HG03354 (cell line): Measurements from ENCODE around the gene MBP.
"Not testable (repeated sequence)": the region's sequence is repeated elsewhere in the genome, so short reads cannot be mapped to it uniquely, and the experiment has no call there.

ENCODE experiments used
- ATAC-seq: cut with Tn5 transposase; IDR thresholded peaks from one replicate; pipeline ENCODE4 v1.9.1; 2021; ENCODE audit warnings: mild to moderate bottlenecking; ENCODE audit not compliant: unreplicated experiment, poor library complexity, severe bottlenecking

MBP gene

DNA sequence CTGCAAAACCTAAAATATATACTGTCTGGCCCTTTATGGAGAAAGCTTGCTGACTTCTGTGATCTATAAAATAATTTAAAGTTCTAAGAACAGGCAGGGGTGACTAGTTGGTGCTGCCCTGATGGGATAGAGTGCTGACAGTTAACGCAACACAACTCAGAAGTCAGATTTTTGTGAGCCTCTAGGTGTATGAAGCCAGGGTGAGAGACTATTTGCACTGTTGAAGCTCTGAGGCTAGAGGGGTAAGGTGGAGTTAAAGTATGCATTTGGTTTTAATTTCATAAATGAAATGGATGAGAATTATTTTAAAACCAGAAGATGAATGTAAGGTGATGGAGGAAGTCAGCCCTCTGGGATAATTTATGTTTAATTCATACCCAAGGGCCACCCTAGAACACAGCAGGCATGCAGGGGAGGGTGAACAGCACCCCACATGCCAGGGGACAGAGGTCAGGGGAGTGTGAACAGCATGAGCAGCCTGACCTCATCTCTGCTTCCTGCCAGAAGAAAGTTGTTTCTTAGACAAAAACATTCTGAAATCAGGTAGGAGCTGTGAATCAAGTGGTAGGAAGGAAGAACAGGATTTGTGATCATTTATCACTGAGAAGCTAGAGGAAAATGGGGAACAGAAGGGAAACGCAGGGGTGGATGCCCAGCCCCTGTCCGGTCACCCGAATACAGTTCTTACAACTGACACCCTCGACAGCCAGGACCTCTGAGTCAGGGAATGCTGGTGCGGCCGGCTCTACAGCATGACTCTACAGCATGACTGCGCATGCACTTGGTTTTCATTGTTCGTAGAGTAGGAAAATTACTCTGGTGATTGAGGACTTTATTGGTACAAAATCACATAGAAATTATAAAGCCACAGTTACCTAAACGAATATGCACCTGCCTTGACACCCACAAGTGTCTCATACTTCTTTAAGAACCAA lies 93.1 kb downstream of the MBP start:
- ATAC-seq, result no peak

DNA sequence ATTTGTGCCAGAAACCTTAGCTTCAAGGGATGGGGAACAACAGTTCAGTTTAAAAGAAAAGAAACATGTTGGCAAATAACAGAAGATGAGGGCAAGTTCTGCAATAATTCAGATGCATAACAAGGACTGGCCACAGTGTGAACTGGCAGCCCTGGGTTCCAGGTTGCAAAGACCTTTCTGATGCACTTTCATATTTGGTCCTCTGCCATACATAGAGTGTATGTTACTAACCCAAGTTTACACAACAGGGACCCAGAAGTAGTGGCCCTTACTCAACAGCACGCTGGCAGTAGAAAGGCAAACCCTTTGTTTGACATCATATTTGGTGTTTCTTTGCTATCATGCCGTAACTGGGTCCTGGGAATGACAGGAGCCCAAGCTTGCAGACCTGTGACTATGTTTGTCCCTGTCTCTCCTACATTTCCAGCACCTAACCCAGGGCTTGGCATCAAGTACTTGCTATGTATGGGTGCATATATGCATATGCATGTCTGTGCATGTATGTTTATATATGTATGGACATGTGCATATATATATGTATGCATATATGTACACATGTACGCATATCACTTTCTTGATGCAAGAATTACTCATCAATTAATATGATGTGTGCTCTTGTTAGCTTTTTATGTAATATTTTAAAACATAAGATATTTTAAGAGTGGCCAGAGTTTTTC lies 94.3 kb downstream of the MBP start:
- no peak for ATAC-seq

DNA sequence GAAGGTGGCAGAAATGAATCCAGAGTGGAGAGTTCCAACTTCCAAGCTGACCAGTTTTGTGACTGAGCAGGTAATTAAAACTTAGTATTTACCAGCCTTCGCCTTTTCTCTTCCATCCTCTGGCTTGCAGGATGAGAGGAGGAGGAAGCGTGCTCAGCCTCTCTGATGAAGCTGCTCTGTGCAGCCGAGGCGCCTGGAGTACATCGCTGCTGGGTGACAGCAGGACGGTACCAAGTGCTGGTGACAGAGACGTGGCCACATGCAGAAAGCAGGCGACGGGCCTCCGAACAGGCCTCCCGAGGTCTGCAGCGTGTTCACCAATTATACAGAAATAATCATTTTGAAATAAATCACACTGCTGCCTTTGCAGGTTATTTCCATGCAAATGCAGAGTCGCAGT lies 95.0 kb downstream of the MBP start:
- no peak for ATAC-seq

DNA sequence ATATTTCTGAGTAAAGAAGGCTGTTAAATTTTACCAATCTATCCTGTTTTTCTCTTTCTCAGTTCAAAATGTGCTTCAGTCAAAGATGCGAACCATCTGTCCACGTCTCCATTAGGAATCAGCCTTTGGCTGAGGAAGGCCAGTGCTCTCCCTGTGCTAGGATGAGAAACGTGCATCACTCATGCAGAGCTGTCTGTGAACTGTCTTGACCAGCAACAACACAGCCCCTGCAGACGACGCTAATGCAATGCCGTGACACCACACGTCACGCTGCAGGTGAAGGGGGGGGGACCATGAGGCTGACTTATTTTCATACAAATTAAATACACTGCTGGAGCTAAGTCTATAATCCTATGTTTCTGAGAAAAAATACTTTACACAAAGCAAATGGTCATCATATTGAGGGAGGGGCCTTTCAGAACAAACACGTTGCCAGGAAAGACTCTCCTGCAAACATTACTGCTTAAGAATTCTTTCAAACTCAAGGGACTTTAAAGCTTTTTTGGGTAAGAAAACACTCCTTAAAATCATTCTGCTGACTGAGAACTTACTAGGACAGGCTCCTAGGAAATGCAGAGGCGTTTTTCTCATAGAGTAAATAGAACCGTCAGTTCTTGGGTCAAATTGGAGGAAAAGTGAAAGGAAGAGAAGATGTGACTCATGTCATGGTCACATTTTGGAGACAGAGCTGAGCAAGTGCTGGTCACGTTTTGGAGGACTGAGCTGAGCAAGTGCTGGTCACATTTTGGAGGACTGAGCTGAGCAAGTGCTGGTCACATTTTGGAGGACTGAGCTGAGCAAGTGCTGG lies 97.0 kb downstream of the MBP start:
- no peak for ATAC-seq

DNA sequence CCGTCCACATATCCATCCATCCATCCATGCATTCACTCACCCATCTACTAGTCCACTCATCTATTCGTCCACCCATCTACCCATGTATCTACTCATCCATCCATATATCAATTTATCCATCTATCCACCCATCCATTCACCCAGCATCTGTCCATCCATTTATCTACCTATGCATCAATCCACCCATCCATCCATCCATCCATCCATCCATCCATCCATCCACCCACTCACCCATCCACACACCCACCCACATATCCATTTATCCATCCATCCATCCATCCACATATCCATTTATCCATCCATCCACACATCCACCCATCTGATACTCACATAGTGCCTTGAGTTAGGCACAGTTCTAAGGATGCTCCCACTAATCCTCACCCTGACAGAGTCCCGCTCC lies 99.0 kb downstream of the MBP start:
- ATAC-seq, result no peak

DNA sequence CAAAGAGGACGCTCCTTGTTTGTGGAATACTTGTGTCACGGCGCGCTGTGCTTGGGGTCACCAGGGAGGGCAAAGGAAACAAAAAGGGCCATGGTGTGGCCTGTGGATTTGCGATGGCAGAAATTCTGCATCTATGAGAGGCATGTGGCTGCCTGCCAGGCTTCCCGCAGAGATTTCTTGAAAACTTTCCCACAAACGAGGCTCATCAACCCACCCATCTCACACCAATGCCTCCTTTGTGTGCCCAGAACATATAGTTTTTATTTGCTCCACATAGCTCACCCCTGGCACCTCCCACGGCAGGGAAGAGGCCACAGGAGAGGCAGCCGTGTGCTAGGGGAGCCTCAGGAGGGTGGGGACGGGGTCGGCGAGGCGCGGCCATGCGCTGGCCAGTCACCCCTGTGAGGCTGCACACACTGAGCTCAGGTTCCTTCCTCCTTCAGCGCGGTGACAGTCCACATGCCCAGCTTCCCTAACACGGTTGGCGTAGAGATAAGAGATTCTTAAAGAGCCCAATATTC lies 100.3 kb downstream of the MBP start:
- ATAC-seq, result no peak

DNA sequence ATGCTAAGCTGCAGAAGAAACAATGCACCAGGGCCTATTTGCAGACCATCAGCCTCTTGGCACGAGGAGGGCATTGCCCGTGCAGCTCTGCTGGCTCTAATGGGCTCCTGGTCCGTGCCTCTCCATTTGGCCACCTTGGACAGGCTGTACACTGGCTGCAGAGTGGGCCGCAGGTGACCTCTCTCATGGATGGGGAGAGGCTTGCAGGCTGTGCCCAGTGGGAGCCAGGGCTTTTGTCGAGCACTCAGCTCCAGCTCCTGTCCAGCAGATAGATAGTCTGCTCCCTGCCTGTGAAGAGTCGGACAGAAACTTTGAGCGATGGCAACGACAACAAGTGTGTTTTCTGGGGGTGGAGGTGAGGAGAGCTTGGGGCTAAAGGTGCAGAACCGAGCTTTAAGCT lies 100.9 kb downstream of the MBP start:
- no peak for ATAC-seq

DNA sequence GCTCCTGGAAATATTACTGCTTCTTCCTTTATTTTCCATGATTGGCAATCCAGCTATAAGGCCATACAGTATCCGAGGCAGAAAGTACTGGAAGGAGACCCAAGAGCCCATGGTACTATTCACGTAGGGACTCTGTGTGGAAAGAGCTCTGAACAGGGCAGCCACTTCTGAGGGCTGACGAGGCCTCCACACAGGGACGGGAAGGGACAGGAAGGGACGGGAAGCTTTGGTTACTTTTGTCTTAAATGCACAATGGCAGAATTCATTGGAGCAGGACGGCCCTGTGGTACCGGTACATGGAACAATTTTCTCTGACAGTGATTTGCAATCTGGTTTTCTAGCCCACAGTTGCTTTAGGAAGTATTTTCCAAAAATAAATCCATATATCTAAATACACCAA lies 102.4 kb downstream of the MBP start:
- no peak for ATAC-seq

DNA sequence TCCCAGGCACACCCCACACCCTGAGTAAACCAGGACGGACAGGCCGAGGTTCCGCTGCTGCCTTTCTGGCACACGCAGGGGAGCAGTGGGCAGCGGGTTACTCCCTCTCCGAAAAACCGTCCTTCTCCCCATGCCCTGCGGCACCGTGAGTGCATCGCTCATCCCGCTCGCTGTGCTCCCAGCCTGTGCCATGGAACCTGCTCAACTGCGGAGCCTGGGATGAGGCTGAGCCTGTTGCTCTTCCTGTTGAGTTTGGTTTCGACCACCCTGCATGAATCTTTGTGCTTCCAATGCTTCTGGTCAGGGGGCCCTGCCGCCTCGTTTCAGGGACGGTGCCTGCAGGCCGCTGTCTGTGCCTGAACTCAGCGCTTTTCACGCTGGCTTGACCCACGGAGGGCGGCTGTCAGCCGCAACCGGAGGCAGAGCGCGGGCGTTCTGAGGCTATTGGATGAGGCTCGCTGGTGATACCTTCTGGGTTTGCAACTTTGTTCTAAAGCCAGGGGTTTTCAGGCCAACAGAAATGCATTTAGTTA lies 106.7 kb downstream of the MBP start:
- no peak for ATAC-seq

DNA sequence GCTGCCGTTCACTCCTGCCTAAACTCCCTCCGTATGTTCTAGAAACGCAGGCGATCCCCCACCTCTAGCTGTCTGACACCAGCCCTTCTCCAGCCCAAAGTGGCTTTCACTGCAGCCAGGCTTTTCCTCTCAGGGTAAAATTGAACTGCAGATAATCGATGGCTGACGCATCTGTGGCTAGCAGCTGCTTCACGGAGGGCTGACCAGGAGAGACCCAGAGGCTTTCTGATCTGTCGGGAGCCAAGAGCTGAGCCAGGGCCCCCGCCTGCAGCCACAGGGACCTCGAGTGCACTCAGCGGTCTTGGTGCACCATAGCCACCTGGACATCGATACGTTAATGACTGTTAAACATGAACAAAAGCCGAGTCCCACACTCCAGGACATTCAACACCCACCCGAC lies 107.5 kb downstream of the MBP start:
- ATAC-seq, result no peak

DNA sequence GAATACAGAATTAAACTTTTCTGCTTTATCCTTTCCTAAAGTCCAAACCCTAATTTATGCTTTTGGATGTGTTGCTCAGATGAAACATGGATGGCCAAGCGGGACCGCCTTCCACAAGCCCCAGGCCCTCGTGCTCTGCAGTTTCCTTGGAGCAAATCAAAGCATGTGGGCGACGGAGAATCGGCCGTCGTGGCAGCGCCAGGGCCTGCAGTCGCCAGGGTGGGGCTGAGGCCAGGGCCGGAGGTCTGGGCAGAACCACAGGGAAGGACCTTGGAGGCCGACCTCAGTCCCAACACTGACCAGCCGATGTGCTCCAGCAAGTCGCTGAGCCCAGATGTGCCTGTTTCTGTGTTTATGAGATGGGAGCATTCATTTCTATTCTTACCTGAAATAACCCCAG lies 108.1 kb downstream of the MBP start:
- no peak for ATAC-seq

DNA sequence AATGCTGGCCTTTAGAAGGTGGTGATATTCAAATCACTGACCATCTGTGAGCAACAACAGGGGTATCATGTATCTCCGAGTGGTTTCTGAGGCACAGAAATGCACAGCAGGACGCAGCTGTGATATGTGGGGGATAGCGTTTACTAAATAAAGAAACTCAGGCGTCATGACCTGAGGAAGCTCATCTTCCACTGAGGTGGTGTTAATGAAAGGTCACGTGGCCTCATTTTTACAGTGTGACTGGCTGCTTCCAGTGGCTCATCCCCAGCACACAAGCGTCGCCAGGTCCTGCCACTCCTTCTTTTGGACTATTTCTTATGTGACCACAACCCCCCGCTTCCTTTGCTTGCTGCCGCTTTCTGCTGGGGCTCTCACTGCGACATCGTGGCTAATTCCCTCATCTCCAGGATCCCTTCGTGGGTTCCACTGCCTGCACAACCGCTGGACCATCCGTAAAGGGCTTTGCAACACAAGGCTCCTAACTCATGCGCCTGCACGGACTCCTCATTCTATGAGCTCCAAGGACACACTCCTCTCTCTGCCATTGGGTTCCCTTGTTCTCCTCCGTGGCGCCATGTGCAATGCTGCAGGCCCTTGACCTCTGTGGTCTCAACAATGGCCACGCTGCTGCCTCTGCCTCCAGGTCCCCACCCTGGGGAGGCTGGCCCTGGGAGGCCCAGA lies 109.3 kb downstream of the MBP start:
- no peak for ATAC-seq

DNA sequence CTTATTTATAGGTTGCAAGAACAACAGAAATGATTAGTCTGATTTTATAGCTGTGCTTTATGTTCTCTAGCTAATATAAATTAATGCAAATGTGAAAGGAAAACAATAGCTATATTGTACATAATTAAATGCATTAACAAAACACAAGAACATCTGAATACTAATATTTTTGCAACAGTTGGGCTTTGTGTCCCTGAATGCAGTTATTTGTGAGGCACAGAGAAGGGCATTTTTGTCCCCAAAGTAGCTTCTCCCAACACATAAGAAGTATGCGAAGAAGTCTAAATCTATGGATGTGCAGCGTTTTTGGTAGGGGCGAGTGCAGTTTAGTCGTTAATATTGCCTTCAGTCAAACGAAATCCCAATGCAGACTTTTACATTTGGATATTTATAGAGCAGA lies 110.0 kb downstream of the MBP start:
- ATAC-seq, result no peak

DNA sequence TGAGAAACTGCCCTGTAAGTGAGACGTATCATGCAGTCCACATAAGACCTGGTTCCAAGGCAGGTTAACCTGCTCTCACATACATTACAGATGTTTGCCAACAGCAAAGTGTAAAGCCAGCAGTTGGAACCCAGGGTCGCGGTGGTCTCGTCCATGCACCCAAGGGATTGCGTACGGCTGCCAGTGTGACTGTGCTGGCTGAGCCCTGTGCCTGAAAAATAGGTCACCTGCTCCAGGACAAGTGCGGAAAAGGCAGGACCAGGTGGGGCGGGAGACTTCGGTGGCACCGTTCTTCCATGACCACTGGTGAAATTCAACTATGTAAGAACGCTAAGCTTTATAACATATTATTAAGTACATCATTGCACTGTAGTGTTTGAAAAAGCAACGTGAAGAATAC lies 110.5 kb downstream of the MBP start:
- ATAC-seq, result no peak

DNA sequence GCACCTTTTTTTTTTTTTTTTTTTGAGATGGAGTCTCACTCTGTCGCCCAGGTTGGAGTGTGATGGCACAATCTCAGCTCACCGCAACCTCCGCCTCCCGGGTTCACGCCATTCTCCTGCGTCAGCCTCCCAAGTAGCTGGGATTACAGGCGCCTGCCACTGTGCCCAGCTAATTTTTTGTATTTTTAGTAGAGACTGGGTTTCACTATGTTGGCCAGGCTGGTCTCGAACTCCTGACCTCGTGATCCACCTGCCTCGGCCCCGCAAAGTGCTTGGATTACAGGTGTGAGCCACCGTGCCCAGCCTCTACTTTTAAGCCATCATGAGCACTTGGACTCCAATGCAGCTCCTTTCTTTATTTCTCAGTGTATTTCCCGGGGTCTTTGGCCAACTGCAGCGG lies 111.1 kb downstream of the MBP start:
- ATAC-seq, result not testable (repeated sequence)

DNA sequence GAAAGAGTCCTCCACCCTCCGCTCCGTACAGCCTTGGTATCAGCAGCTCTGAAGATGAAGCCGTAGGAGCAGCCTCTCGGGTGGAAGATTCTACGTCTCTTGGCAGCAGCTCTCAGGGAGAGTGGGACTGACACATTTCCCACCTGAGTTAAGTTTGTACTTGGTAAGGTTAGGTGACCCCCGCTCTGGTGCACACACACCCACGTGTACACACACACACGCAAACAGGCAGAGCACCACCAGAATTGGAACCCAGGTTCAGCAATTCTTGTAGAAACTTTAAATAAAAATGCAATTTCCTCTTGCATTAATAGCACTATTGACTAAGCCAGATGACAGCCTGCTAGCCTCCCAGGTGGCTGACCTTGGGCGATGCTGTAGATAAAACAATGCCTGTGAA lies 111.5 kb downstream of the MBP start:
- ATAC-seq, result no peak

DNA sequence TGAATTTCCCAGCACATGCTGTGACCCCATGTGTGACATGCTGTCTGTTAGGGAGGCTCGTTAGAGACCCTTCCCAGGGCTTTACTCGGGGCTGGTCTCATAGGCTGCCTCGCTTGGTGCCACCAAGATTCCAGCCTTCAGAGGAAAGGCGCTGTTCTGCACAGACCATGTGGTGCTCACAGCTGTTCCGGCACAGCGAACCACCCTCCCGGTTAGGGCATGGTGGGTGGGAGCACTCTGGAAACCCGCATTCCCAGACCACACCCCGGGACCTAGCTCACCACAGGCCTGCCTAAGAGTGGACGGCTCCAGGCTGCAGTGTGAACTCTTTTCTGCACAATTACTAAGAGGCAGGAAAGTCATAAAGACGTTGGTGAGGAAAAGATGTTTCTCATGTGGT lies 112.0 kb downstream of the MBP start:
- no peak for ATAC-seq

DNA sequence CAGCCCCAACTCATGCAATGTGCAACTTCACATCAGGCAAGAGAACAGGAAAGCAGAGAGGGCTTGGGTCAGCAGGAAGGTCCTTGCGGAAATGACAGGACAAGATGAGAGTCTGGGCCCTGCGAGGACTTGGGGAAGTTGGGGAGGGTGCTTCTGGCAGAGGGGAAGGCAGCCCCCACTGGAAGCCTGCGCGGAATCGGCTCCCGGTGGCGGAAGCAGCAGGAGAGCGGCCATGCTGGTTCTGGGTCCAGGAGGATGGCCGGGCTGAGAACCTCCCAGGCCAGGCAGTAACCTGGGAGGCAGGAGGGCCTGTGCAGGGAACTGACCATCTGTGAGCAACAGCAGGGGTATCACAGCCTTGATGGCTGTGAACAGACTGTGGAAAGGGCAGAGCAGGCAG lies 112.9 kb downstream of the MBP start:
- no peak for ATAC-seq

DNA sequence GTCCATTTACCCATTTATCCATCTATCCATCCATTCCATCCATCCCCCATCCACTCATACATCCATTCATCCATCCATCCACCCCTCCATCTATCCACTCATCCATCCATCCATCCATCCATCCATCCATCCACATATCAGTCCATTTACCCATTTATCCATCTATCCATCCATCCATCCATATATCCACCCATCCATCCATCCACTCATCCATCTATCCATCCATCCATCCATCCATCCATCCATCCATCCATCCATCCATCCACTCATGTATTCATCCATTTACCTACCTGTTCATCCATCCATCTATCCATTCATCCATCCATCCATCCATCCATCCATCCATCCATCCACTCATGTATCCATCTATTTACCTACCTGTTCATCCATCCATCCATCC lies 113.9 kb downstream of the MBP start:
- ATAC-seq, result not testable (repeated sequence)
